GM12873 (cell line): ENCODE results near the gene GJA1.

Experiments
- TF ChIP-seq, protein P1 (sequence below): IDR thresholded peaks from 2 replicates; pipeline ENCODE4 v1.5.1; 2012; ENCODE audit warnings: low read depth, mild to moderate bottlenecking, moderate library complexity, low read length, control low read depth; ENCODE audit not compliant: insufficient read depth; ENCODE audit errors: missing control alignments

GJA1 gene

DNA sequence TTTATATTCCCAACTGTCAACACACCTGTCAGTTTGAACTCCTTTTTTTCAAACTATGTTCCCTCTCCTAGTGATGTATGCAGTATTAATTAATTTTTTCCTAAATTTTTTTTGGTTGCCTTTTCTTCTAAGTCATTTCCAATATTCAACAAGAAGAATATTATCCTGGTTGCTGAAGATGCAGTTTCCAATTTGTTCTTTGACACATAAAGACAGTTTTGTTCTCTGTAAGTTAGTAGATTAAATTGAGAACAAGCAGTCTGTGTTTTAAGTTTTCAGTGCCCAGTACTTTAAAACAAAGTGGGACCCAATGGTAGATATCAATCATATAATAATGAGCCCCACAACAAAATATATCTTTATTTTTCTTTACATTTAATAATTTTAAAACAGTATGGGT lies 47.3 kb downstream of the GJA1 start:
- TF ChIP-seq, protein P1, sequence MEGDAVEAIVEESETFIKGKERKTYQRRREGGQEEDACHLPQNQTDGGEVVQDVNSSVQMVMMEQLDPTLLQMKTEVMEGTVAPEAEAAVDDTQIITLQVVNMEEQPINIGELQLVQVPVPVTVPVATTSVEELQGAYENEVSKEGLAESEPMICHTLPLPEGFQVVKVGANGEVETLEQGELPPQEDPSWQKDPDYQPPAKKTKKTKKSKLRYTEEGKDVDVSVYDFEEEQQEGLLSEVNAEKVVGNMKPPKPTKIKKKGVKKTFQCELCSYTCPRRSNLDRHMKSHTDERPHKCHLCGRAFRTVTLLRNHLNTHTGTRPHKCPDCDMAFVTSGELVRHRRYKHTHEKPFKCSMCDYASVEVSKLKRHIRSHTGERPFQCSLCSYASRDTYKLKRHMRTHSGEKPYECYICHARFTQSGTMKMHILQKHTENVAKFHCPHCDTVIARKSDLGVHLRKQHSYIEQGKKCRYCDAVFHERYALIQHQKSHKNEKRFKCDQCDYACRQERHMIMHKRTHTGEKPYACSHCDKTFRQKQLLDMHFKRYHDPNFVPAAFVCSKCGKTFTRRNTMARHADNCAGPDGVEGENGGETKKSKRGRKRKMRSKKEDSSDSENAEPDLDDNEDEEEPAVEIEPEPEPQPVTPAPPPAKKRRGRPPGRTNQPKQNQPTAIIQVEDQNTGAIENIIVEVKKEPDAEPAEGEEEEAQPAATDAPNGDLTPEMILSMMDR, result no peak

GRCh38 chr6:121485359-121485811 lies 49.9 kb downstream of the GJA1 start:
- TF ChIP-seq, protein P1, result no peak

DNA sequence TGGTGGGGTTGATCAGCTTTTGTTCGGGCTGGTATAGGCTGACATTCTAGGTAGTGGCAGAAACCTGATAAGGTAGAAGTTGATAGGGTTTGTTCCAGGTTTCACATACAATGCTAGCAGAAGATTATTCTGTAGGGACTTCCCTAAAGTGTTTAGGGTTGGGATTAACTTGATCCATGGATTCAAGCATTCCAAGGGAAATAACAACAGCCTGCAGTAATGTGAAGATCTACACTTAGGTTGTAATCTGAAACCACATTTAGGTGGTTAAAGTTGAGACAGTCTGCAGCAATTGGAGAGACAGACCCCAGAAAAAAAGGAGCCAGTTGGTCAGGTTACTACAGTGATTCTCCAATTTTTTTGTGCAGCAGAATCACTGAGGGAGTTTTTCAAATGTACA lies 56.1 kb downstream of the GJA1 start:
- TF ChIP-seq, protein P1, result no peak

DNA sequence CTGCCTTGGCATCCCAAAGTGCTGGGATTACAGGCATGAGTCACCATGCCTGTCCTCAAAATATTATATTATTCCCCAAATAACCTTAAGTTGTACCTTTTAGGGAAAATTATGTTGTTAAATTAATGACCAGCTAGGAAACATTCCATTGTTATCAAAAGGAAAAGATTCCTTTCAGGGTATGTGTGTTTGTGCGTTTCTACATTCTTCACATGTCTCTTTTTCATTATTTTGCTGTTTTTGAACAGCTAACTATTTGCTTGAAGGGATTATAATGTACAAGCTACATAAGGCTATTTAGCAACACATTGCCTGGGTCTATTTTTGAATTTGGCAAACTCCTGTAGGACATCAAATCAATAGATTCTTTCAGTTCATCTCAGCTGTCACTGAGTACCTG lies 57.1 kb downstream of the GJA1 start:
- TF ChIP-seq, protein P1, result no peak

- TF ChIP-seq, protein P1, result no peak
These were observed 62.5 kb downstream of the GJA1 start for GRCh38 chr6:121497970-121498375.

DNA sequence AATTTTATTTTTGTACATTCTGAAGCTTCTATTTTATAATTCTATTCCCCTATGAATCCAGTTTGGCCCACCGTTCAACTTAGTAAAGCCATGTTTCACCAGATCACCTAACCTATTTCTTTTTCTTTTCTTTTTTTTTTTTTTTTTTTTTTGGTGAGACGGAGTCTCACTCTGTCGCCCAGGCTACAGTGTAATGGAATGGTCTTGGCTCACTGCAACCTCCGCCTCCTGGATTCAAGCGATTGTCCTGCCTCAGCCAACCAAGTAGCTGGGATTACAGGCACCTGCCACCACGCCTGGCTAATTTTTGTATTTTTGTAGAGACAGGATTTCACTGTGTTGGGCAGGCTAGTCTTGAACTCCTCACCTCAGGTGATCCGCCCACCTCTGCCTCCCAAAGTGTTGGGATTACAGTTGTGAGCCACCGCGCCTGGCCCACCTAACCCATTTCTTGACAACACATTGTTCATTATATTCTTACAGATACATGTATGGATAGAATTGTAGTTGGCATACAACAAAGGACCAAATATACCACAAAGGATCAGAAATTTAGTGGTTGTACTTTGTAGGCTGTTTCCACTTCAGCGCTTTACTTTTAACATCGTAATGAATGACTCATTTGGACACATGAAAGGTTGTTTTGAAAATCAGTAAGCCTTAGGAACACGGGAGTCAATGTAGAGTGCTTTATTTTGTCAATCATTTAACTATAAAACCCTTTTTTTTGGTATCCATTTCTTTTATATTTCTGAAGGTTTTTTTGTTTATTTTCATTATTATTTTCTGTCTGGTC lies 63.2 kb downstream of the GJA1 start:
- TF ChIP-seq, protein P1, result no peak
